DMS 273 (cell line): ENCODE measurements around the gene RAB6A.
"Not testable (repeated sequence)": the region's sequence is repeated elsewhere in the genome, so short reads cannot be mapped to it uniquely, and the experiment has no call there.

ENCODE experiments used
- DNase-seq: peaks from one replicate; lab custom pipeline; 2025; ENCODE audit not compliant: unreplicated experiment; lab: John Stamatoyannopoulos, UW

Gene RAB6A

GRCh38 chr11:73760679-73761402 lies at the start of gene RAB6A:
Gene RAB6A (minus strand): TSS chr11:73761074. CDS start chr11:73760635, 439 bp downstream.
- peak; percentile 99 for DNase-seq

- DNase-seq, result no peak
Measured at GRCh38 chr11:73810637-73811036, 49.8 kb upstream of the RAB6A start.

DNA sequence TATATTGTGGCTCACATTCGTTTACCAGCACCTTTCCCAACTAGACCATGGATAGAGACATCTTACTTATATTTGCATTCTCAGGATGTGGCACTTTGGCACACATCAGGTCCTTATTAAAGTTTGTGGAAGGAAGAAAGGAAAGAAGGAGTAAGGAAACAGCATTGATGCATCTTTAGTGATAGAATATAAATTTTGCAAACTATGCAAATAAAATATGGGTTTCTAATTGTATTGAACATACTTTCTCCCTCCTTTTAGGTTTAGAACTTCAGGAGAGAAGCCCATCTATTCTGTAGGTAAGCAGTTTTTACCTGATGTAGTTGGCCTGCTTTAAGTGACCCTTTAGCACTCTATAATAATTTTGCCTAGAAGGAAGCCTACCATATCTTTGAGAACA lies 47.2 kb upstream of the RAB6A start:
- no peak for DNase-seq

DNA sequence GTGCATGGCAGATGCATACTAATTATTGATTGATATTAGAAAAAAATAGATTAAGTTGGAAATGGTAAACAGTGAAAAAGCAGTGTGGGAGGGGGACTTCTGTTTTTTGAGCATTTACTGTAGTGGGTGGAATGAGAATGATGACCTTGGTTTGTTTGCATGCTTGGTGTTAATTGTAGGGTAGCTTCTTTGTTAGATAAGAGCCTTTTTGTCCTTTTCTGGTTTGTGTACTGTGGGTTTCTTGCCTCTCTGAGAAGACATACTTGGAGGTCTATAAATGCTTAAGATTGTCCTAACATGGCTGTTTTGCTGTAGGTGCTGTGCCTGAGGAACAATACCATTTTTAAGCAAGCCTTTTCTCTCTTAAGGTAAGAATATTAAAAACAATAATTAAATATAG lies 43.8 kb upstream of the RAB6A start:
- DNase-seq, result no peak

- no peak for DNase-seq
Measured at GRCh38 chr11:73801136-73801535, 40.3 kb upstream of the RAB6A start.

- DNase-seq, result no peak
Measured at GRCh38 chr11:73800276-73800806, 39.5 kb upstream of the RAB6A start.

- DNase-seq, result peak; percentile 32
Measured at GRCh38 chr11:73797457-73797856, 36.6 kb upstream of the RAB6A start.

DNA sequence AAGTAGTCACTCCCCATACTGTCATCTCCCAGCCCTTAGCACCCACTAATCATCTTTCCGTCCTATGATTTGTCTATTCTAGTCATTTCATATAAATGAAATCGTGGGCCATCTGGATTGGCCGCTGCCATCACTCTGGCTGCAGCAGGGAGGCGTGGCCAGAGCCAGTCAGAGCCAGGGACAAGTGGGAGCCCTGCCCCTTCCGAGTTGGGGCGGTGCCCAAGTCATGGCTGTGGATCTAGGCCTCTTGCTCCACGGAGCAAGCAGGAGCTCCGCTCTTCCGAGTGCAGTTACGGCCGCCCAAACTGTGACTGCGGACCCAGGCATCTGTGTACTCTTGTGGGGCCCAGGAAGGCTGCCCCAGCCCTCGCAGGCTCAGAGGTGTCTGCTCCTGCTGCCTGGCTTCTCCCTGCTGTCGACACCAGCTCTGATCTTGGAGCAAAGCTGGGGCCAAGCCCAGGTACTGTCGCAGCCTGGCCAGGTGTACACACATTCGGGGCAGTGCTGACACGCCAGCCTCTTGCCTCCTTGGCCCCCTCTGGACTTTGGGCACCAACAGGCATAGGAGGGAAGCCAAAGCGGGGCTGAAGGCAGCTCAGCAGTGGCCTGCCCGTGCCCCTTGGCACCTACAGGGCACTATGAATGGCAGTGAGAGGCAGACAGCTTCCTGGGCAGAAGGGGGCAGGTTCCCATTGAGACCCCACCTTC lies 35.2 kb upstream of the RAB6A start:
- DNase-seq, result peak; percentile 39

GRCh38 chr11:73792584-73792983 lies 31.7 kb upstream of the RAB6A start:
- no peak for DNase-seq

DNA sequence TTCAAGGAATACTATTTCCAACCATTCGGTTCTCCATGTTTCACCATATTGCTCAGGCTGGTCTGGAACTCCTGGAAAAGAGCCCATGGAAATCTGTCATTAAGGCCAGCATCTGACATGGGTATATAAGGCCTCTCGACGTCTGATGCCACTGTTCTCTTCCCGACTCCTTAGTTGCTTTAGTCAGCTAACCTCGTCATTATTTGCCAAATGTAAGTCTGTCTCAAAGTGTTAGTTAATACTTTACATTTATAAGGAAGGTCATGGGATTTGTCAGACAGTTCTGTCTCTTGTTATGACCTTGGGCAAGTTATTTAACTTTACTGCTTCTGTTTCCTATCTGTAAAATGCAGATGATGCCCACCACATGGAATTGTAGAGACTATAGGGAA lies 28.4 kb upstream of the RAB6A start:
- peak; percentile 9 for DNase-seq

DNA sequence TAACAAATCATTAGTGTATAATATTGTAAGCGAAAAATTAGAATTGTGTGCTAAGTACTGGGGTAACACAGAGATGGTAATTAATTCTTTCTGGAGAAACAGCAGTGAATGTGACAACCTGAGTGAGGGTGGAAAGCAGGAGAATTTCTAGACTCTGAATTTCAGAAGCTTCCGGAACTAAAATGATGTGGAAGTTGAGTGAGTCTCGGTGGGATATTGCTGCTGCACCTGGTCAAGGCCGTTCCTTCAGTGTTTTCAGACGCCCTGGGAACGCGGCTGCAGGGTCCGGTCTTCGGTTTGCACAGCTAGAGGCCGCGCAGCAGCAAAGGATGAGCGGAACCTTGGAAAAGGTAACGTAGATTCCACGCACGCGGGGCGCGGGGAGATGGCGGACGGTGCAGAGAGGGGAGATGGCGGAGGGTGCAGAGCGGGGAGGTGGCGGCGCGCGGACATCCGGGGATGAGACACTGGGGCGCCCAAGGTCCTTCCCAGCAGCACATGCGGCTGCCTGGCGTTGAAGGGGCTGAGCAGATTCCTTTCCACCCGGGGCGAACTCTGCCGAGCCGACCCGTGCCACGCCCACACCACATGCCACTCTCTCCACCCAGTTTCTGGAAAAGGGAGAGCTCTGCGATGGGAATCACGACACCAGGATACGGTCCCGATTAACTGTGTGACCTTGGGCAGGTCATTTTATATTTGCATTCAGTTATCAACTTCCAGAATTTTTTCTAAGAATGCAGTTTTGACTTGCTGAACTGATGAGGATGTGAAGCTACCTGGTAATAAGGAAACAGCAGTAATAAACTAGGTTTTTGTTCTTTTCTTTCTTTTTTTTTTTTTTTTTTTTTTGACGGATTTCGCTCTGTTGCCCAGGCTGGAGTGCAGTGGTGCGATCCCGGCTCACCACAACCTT lies 27.0 kb upstream of the RAB6A start, which contains the start of gene MRPL48:
Gene MRPL48 (plus strand): TSS at position 232 of the 916 bp plus-strand sequence. CDS start 98 bp downstream, at position 330.
- peak; percentile 96 for DNase-seq

GRCh38 chr11:73787051-73787642 lies 26.3 kb upstream of the RAB6A start:
- no peak for DNase-seq

GRCh38 chr11:73785467-73785866 lies 24.6 kb upstream of the RAB6A start:
- DNase-seq, result not testable (repeated sequence)

GRCh38 chr11:73784734-73785133 lies 23.9 kb upstream of the RAB6A start:
- DNase-seq, result no peak

DNA sequence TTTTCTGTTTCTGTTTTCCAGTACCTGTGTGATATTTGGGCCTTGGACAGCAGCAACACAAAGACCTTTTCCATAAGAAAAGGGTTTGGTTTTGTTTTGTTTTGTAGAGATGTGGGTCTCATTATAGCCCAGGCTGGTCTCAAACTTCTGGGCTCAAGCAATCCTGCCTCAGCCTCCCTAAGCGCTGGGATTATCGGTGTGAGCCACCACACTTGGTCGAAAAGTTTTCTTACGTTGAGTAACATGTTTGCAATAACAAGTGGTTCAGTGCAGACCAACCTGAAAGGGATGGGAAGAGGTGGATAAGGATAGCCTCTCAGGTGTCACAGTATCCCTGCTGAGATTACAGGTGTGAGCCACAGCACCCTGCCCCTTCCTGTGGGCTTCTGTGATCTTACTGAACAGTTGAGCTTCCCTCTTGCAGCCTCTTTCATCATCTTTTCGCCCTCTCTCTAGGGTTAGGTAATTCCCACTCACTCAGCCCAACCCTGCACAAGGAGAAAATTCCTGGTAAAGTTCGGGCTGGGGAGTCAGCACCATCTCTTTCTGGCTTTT lies 23.3 kb upstream of the RAB6A start:
- peak; percentile 5 for DNase-seq

GRCh38 chr11:73783483-73784020 lies 22.7 kb upstream of the RAB6A start:
- no peak for DNase-seq

- DNase-seq, result no peak
Measured at GRCh38 chr11:73781303-73781702, 20.4 kb upstream of the RAB6A start.

DNA sequence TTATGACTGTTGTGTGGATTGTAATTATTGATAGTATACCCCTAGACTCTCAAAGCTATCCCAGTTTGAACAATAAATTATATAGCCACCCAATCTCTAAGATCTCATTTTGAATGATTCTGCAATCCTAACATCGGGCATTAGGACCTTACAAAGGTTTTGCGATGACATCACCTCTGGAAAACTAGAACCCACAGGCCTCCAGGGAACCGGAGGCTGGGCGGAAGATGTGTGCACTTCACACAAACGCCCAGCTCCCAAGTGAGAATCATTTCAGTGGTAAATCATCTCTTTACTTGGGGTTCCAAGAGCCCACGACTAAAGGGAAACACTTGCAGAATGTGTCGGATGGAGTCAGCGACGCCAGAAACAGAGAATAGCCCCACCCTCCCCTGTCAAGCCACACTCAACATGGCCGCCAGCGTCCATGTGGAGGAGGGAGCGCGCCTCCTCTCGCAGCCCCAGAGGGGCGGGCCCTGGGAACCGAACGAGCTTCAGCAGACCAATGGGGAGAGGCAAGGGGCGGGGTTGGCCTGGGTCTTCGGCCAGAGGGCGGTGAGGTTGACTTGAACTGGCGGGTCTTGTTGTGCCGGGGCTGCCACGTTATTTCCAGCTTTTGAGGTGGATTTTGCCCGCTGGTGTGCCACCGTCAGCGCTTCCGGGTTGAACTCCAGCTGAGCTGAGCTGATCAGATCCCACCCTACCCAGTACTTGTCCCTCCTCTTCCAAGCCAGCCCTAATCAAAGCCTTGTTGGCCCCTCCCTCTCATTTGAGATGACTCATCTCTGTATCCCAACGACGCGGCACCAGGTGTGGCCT lies 18.4 kb upstream of the RAB6A start:
- peak; percentile 99 for DNase-seq

GRCh38 chr11:73770811-73771210 lies 9.9 kb upstream of the RAB6A start:
- not testable (repeated sequence) for DNase-seq
